Type B pancreatic cell (in vitro differentiated cells): ENCODE measurements around the gene ERC2. TPM values are rescaled to one million over a fixed set of nuclear protein-coding genes. Genes with fewer than 3 reads are reported as not detected.

Source experiments
- DNase-seq: peaks from one replicate; pipeline ENCODE4 v3.0.0; 2021; ENCODE audit warnings: mixed read lengths; ENCODE audit not compliant: unreplicated experiment; ENCODE audit errors: extremely low spot score
- H3K27ac Mint-ChIP-seq: 2 replicates; pipeline ENCODE4 v1.8.0; 2021; ENCODE audit warnings: mild to moderate bottlenecking, mixed read lengths
- H3K27me3 Mint-ChIP-seq: 2 replicates; pipeline ENCODE4 v1.8.0; 2021; ENCODE audit warnings: mixed read lengths
- H3K36me3 Mint-ChIP-seq: 2 replicates; pipeline ENCODE4 v1.8.0; 2021; ENCODE audit warnings: mixed read lengths
- H3K4me1 Mint-ChIP-seq: one replicate; pipeline ENCODE4 v1.8.0; 2021; ENCODE audit warnings: mixed read lengths; ENCODE audit not compliant: unreplicated experiment
- H3K4me3 Mint-ChIP-seq: 2 replicates; pipeline ENCODE4 v1.8.0; 2021; ENCODE audit warnings: mild to moderate bottlenecking, mixed read lengths
- H3K9me3 Mint-ChIP-seq: 2 replicates; pipeline ENCODE4 v1.8.0; 2021; ENCODE audit warnings: mixed read lengths
- total RNA-seq: library from RNA; stranded (reverse); gene quantifications from 2 replicates; pipeline ENCODE4 v1.2.1, GENCODE V29; 2021; ENCODE audit warnings: low replicate concordance
- TF ChIP-seq, protein P1 (sequence below): fragments of 200-600 bp; sonication (generic); conservative IDR thresholded peaks from 2 replicates; pipeline ENCODE4 v1.5.0; 2021; ENCODE audit warnings: antibody characterized with exemption, mild to moderate bottlenecking

The ERC2 gene
- total RNA-seq, 1 donor from 2014 or later, result 6.1 TPM

DNA sequence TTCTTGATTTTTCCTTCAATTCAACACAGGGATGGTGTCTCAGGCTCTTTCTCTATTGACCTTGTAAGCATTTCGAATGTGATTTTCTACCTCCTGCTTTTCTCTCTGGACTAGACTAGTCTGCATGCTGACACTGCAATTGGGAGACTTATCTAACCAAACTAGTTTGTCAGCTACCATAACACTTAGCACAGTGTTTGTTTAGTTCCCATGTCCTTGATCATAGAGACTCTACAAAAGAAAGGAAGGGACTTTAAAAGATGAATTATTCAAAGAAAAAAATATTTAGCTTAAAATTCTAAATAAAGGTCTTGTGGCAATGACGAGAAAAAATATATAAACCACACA lies 407.0 kb downstream of the ERC2 start:
- Mint-ChIP-seq H3K4me3 (no peak overlapping the region), H3K36me3 (no peaks in the 10 kb centered on the region), H3K27ac (no peak overlapping the region), H3K4me1 (peaks cover 18% of the 10 kb centered on the region), H3K27me3 (peaks cover 5% of the 10 kb centered on the region), H3K9me3 (no peaks in the 10 kb centered on the region)
- TF ChIP-seq, protein P1, sequence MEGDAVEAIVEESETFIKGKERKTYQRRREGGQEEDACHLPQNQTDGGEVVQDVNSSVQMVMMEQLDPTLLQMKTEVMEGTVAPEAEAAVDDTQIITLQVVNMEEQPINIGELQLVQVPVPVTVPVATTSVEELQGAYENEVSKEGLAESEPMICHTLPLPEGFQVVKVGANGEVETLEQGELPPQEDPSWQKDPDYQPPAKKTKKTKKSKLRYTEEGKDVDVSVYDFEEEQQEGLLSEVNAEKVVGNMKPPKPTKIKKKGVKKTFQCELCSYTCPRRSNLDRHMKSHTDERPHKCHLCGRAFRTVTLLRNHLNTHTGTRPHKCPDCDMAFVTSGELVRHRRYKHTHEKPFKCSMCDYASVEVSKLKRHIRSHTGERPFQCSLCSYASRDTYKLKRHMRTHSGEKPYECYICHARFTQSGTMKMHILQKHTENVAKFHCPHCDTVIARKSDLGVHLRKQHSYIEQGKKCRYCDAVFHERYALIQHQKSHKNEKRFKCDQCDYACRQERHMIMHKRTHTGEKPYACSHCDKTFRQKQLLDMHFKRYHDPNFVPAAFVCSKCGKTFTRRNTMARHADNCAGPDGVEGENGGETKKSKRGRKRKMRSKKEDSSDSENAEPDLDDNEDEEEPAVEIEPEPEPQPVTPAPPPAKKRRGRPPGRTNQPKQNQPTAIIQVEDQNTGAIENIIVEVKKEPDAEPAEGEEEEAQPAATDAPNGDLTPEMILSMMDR, result no peak
- no peak for DNase-seq

DNA sequence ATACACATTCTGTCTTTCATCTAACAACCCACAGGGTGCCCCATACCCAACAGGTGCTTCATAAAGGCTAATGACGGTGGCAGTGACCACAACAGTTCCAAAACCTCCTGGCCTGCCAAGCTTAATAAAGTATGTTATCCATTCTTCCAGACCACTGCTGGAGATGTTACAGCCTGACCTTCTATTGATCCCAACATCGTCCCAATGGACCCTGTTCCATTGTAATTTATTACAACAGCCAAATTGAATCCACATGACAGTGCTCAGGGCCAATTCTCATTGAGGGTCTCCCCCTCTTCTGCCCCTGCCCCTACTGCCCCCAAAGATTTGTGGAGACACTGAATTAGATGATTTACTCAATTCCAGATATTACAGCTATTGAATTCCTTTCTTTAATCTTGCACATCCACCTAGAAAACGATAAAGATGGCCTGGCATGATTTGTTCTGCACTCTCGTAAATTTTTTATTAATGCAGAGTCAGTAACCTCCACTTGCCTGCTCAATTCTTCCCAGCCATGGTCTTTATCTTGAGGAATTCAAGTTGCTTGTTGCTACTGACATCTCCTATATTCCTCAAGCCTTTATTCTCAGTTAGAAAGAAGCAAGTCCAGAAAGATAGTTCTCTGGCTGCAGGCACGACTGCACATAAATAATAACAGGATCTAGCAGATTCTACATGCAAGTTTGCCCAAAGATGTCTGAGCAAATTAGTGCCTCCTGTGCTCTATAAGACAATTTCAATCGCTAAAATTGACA lies 407.6 kb downstream of the ERC2 start:
- Mint-ChIP-seq H3K36me3 (no peaks in the 10 kb centered on the region), H3K9me3 (no peaks in the 10 kb centered on the region), H3K27me3 (peaks cover 8% of the 10 kb centered on the region), H3K27ac (peak overlapping the region; percentile 62), H3K4me1 (peaks cover 23% of the 10 kb centered on the region), H3K4me3 (peak overlapping the region; percentile 24)
- no peak for DNase-seq
- TF ChIP-seq, protein P1, result no peak

DNA sequence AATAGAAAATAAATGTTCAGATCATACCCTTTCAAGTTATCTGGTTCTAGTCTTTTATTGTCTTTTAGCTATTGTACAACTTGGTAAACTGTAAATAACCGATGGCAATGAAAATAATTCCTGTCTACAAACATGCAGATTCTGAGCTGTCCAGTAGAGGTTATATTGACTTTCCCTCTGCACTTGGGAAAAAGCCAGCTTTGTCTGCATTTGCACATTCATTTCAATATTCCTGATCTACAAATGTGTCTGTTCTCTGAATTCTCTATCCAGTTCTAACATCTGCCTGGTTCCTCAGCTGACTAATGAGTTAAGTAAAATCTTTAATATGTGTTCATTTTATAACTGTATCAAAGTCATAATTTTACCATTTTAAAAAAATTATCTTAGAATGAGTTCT lies 408.5 kb downstream of the ERC2 start:
- H3K4me1 Mint-ChIP-seq, result peaks cover 33% of the 10 kb centered on the region
- H3K9me3 Mint-ChIP-seq, result no peaks in the 10 kb centered on the region
- peaks cover 14% of the 10 kb centered on the region for H3K27me3 Mint-ChIP-seq
- H3K27ac Mint-ChIP-seq, result no peak overlapping the region
- no peak for DNase-seq
- no peaks in the 10 kb centered on the region for H3K36me3 Mint-ChIP-seq
- H3K4me3 Mint-ChIP-seq, result no peak overlapping the region
- TF ChIP-seq, protein P1, result no peak

DNA sequence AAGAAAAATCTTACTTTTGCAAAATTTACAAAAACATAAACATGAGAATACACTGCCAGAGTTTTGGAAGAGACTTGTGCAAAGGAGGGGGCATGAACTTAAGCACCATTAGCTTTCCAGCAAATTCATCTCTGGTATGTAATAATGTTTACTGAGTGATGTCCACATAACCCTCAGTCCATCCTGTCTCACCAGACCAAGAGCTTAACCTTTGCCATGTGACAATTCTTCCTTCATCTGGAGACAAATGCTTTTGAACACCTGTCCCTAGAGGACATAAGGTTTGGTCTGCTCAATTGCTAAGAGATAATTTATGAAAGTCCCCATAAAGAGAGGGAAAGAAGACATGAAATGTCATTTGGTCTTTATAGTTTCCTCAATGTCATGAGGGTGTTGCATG lies 412.3 kb downstream of the ERC2 start:
- H3K27ac Mint-ChIP-seq, result no peak overlapping the region

DNA sequence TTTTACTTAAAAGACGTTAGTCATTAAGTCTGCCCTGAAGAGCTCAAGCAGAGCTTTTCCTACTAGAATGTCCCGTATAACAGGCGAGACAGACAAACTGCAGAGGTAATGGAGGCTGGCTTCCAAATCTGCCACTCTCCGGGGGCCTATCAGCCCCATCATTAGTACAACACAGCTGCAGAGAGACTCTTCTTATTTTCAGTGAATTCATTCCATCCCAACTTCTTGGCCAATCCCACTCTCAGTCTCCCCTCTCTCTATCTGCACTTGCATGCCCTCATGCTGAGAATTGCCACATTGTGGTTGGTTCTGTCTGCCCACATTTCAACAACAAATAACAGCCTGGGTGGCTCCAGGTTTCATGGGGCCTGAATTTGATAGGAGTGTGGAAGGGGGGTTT lies 412.7 kb downstream of the ERC2 start:
- Mint-ChIP-seq H3K9me3 (no peaks in the 10 kb centered on the region), H3K36me3 (no peaks in the 10 kb centered on the region), H3K27ac (no peak overlapping the region), H3K4me1 (peaks cover 37% of the 10 kb centered on the region), H3K27me3 (peaks cover 32% of the 10 kb centered on the region), H3K4me3 (no peak overlapping the region)
- TF ChIP-seq, protein P1, result no peak
- no peak for DNase-seq

More for the DNA sequence above, 412.3 kb downstream of the ERC2 start:
- Mint-ChIP-seq H3K36me3 (no peaks in the 10 kb centered on the region), H3K9me3 (no peaks in the 10 kb centered on the region), H3K4me1 (peaks cover 41% of the 10 kb centered on the region), H3K4me3 (no peak overlapping the region), H3K27me3 (peaks cover 32% of the 10 kb centered on the region)
- DNase-seq, result no peak
- TF ChIP-seq, protein P1, result no peak
